Prostate gland (tissue), 2 donors: Measurements from ENCODE around the gene EDC4. TPM values are rescaled to one million over a fixed set of nuclear protein-coding genes. Genes with fewer than 3 reads are reported as not detected.

Experiments
- DNase-seq: peaks from one replicate; pipeline ENCODE4 v3.0.0-alpha.2; 2019; ENCODE audit warnings: low spot score
- H3K27ac ChIP-seq, 2 donors: fragments of 200-600 bp; sonication (generic); 2 replicates each; pipeline ENCODE4 v1.5.1; 2017 to 2019
- H3K27me3 ChIP-seq: fragments of 200-600 bp; sonication (generic); replicated peaks from 2 replicates; pipeline ENCODE4 v1.5.1; 2019; ENCODE audit not compliant: insufficient read depth
- H3K36me3 ChIP-seq, 2 donors: fragments of 200-600 bp; sonication (generic); 1 replicate in 1 of 2; 2 replicates in 1 of 2; pipeline versions ENCODE4 v1.5.1 to v1.8.1; 2017 to 2019
- H3K4me1 ChIP-seq: fragments of 200-600 bp; sonication (generic); replicated peaks from 2 replicates; pipeline ENCODE4 v1.5.1; 2019
- H3K4me3 ChIP-seq, 2 donors: fragments of 200-600 bp; sonication (generic); 2 replicates each; pipeline ENCODE4 v1.5.1; 2017 to 2019
- H3K9me3 ChIP-seq: fragments of 200-600 bp; sonication (generic); 2 replicates; pipeline ENCODE4 v1.5.1; 2017
- POLR2A ChIP-seq: fragments of 450-650 bp; IDR thresholded peaks from one replicate; pipeline ENCODE4 v1.6.1; 2016; ENCODE audit warnings: antibody characterized with exemption, mild to moderate bottlenecking
- POLR2AphosphoS5 ChIP-seq: sonication (generic); formaldehyde crosslinking; IDR thresholded peaks from one replicate; pipeline ENCODE4 v1.6.1; 2017; ENCODE audit warnings: antibody characterized with exemption
- WGBS: methylation state at CpG from one replicate; pipeline ENCODE4 v1.1.5; 2018; 5-methylcytosine and 5-hydroxymethylcytosine counted together
- intact Hi-C: fragments of 100-400 bp; cut with DNase I; formaldehyde crosslinking; loops from one replicate; pipeline ENCODE4 v1.14.2; 2022
- total RNA-seq, 2 donors: library from RNA; depleted of rRNA; stranded (reverse); fragments of >200 nt; gene quantifications; one replicate each; pipeline ENCODE4 v1.1.0, GENCODE V29; 2016
- TF ChIP-seq, protein P1 (sequence below), 4 experiments: fragments of 200-600 bp in 2 of 4; fragments of 450-650 bp in 2 of 4; sonication (generic) in 2 of 4; IDR thresholded peaks; 1 replicate in 3 of 4; 2 replicates in 1 of 4; pipeline ENCODE4 v1.5.1; 2016 to 2019; ENCODE audit warnings: antibody characterized with exemption in 4 of 4, mild to moderate bottlenecking in 2 of 4, moderate library complexity in 2 of 4

The EDC4 gene
- total RNA-seq, 2 donors from 2014 or later, result 47.3 to 76.5 TPM

DNA sequence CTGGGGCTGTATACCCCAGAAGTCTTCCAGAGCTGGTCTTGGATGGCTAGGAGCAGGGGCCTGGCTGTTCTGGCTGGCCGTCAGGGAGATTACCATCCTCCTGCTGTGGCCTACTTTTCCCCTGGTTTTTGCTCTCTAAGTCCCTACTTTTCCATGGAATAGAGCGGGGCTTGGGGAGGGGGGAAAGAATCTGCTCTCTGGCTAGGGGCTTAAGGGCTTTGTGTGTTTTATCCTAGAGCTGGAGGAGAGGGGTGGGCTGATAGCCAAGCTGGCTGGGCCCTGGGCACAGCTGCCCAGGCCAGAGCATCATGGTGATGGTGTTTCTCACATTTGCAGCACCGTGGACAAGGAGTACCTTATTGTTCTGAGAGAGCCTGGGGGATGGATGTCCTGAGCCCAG is 15.5 kb downstream of the EDC4 start:
- no peaks in the 10 kb centered on the region for H3K9me3 ChIP-seq
- no peak overlapping the region for H3K27ac ChIP-seq
- DNase-seq, result no peak
- H3K36me3 ChIP-seq, result peaks cover 0 to 13% of the 10 kb centered on the region in 2 donors
- H3K4me3 ChIP-seq, result no peak overlapping the region
- TF ChIP-seq, protein P1, sequence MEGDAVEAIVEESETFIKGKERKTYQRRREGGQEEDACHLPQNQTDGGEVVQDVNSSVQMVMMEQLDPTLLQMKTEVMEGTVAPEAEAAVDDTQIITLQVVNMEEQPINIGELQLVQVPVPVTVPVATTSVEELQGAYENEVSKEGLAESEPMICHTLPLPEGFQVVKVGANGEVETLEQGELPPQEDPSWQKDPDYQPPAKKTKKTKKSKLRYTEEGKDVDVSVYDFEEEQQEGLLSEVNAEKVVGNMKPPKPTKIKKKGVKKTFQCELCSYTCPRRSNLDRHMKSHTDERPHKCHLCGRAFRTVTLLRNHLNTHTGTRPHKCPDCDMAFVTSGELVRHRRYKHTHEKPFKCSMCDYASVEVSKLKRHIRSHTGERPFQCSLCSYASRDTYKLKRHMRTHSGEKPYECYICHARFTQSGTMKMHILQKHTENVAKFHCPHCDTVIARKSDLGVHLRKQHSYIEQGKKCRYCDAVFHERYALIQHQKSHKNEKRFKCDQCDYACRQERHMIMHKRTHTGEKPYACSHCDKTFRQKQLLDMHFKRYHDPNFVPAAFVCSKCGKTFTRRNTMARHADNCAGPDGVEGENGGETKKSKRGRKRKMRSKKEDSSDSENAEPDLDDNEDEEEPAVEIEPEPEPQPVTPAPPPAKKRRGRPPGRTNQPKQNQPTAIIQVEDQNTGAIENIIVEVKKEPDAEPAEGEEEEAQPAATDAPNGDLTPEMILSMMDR (IDR thresholded peaks at IDR 0.05), result no peak
- no peak for TF ChIP-seq POLR2AphosphoS5
- no peak for TF ChIP-seq POLR2A
- H3K27me3 ChIP-seq, result no peaks in the 10 kb centered on the region
- H3K4me1 ChIP-seq, result peaks cover 7% of the 10 kb centered on the region
- intact Hi-C loops, result no loop called here
- 88% methylated on average over 3 of the region's 3 CpGs for WGBS

DNA sequence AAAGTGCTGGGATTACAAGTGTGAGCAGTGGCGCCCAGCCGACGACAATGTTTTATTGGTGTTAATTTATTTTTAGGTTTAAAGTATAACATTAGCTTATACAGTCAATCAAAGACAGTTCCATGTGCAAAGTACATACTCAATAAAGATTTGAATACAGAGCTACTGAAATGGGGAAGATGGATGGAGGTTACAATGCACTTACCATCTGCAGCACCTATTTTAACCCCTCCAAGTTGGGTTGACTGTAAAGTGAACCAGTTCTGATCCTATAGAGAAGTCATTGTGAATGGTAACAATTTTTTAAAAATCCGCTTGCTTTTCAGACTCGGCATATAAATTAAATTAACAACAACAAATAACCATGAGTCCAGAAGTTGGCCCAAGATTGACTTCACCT is 19.5 kb downstream of the EDC4 start:
- intact Hi-C loops, result no loop called here
- Histone ChIP-seq H3K27me3 (no peaks in the 10 kb centered on the region), H3K27ac (peak overlapping the region; percentile 94 to 95), H3K4me1 (peaks cover 6% of the 10 kb centered on the region), H3K4me3 (peak overlapping the region in 1 of 2 donors; percentile 96), H3K36me3 (no peaks in the 10 kb centered on the region), H3K9me3 (no peaks in the 10 kb centered on the region)
- WGBS, result 34% methylated on average over 5 of the region's 5 CpGs
- TF ChIP-seq, protein P1 (IDR thresholded peaks at IDR 0.05), result no peak
- no peak for TF ChIP-seq POLR2A
- no peak for TF ChIP-seq POLR2AphosphoS5
- DNase-seq, result no peak

DNA sequence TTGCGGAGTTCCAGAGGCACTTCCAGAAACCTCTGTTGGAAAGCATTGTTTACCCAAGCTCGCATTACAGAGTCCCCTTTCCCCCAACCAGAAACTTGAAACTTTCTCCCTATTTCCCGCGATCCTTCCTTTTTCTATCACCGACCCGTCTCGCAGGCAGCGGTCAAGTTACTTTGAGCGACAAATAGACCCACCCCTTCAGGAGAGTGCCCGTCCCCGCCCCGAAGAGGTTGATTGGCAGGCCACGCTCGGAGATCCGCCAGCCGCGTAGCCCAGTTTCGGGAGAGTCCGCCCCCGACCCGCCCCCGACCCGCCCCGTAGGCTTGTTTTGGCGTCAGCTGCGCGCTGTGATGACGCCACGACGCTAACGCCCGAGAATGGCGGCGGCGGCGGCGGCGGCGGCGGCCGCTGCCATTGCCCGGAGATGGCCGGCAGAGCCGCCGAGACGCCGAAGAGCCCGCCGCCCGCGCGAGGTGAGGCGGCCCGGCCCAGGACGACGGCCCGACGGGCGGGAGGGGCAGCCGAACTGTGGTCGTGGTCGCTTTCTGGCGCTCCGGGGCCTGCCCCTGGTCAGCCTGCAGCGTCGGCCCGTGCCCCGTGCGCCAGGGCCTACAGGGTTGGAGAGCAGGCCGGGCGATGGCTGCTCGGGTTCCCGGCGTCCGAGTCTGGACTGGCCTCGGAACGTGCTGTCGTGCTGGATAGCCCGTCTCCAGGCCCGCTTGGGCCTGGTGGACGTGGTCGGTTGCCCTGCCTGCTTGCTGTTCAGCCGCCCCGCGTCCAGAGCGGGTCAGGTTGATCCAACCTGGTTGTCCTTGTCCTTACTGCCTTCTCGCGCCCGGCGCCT is 20.3 kb downstream of the EDC4 start, which contains the start of gene PSKH1:
PSKH1 (plus strand) TSS at position 356 of the 844 bp plus-strand sequence. CDS start 15,496 bp downstream, outside the sequence.
- peak; percentile 96 for DNase-seq
- H3K27me3 ChIP-seq, result no peaks in the 10 kb centered on the region
- intact Hi-C loops, result no loop called here
- H3K27ac ChIP-seq, result peak within 1 kb of the TSS; percentile 94 to 95
- peaks cover 6% of the 10 kb centered on the region for H3K4me1 ChIP-seq
- TF ChIP-seq, protein P1 (IDR thresholded peaks at IDR 0.05), result peak in 1 of 4 experiments; percentile 8
- peak; percentile 72 for TF ChIP-seq POLR2A
- TF ChIP-seq POLR2AphosphoS5, result peak; percentile 86
- WGBS, result under 1% methylated on average over 74 of the region's 90 CpGs
- no peaks in the 10 kb centered on the region for H3K9me3 ChIP-seq
- H3K4me3 ChIP-seq, result peak within 1 kb of the TSS; percentile 91 to 96
- H3K36me3 ChIP-seq, result no peaks in the 10 kb centered on the region

DNA sequence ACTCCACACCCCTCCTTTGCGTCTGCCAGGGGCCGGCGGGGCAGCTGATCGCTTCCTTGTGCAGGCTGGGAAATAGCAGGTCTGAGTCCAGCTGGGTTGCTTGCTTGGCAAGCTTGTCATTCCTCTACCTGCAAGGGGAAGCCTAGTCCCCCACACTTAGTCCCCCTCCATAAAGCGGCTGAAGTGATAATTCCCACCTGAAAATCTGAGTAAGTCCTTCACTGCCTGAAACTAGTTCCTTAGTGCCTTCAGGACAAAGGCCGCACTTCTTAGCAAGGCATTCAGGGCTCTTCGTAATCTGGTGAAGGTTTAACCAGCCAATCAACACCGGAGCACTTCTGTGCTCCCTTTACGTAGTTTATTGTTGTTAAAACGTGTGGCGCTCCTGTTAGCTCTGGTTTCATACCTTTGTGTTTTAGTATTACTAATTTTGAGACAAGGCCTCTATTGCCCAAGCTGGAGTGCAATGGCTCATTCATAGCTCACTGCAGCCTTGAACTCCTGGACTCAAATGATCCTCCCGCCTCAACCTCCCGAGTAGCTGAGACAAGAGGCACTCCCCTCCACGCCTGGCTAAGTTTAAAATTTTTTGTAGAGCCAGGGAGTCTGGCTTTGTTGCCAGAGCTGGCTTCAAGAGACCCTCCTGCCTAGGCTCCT is 21.0 kb downstream of the EDC4 start:
- Histone ChIP-seq H3K9me3 (no peaks in the 10 kb centered on the region), H3K4me3 (peak overlapping the region; percentile 91 to 96), H3K36me3 (no peaks in the 10 kb centered on the region), H3K27me3 (no peaks in the 10 kb centered on the region), H3K4me1 (peaks cover 6% of the 10 kb centered on the region), H3K27ac (peak overlapping the region; percentile 94 to 95)
- WGBS, result 13% methylated on average over 14 of the region's 14 CpGs
- TF ChIP-seq POLR2AphosphoS5, result no peak
- TF ChIP-seq, protein P1 (IDR thresholded peaks at IDR 0.05), result no peak
- TF ChIP-seq POLR2A, result no peak
- intact Hi-C loops, result no loop called here
- DNase-seq, result no peak
